Uterus (tissue), 4 donors: ENCODE measurements around the gene SPTB. TPM values are rescaled to one million over a fixed set of nuclear protein-coding genes. Genes with fewer than 3 reads are reported as not detected.

Experiments used
- DNase-seq, 2 donors: peaks; one replicate each; pipeline ENCODE4 v3.0.0-alpha.2; 2019 to 2020
- H3K27ac ChIP-seq, 2 donors: fragments of 200-600 bp; sonication (generic); 1 replicate in 1 of 2; 2 replicates in 1 of 2; pipeline ENCODE4 v1.5.1; 2016 to 2018
- H3K27me3 ChIP-seq, 2 donors: fragments of 200-600 bp; sonication (generic); one replicate each; pipeline ENCODE4 v1.5.1; 2018 to 2019; ENCODE audit warnings: control low read depth in 1 of 2
- H3K36me3 ChIP-seq, 2 donors: fragments of 200-600 bp; sonication (generic); one replicate each; pipeline ENCODE4 v1.5.1; 2019; ENCODE audit warnings: control low read depth in 1 of 2
- H3K4me1 ChIP-seq, 2 donors: fragments of 200-600 bp; sonication (generic); one replicate each; pipeline ENCODE4 v1.5.1; 2018 to 2019; ENCODE audit warnings: control low read depth in 1 of 2
- H3K4me3 ChIP-seq, 2 donors: fragments of 200-600 bp; sonication (generic); 1 replicate in 1 of 2; 2 replicates in 1 of 2; pipeline ENCODE4 v1.5.1; 2018 to 2019; ENCODE audit warnings: mild to moderate bottlenecking in 1 of 2
- H3K9me3 ChIP-seq, 2 donors: fragments of 200-600 bp; sonication (generic); one replicate each; pipeline ENCODE4 v1.5.1; 2019; ENCODE audit warnings: control low read depth in 1 of 2
- POLR2A ChIP-seq, 2 donors: fragments of 450-650 bp; IDR thresholded peaks; one replicate each; pipeline ENCODE4 v1.6.1; 2016; ENCODE audit warnings: antibody characterized with exemption in 2 of 2, mild to moderate bottlenecking in 1 of 2, moderate library complexity in 1 of 2
- intact Hi-C: fragments of 100-400 bp; cut with DNase I; formaldehyde crosslinking; loops from one replicate; pipeline ENCODE4 v1.15.1; 2023; ENCODE audit warnings: low total_unique reads
- total RNA-seq, 4 donors: library from RNA; depleted of rRNA in 3 of 4; stranded (reverse); fragments of >200 nt in 3 of 4; gene quantifications; one replicate each; pipeline versions ENCODE4 v1.1.0 to v1.2.4, GENCODE V29; 2014 to 2023
- TF ChIP-seq, protein P1 (sequence below), 4 experiments: fragments of 200-600 bp in 2 of 4; fragments of 450-650 bp in 2 of 4; sonication (generic) in 2 of 4; IDR thresholded peaks; one replicate each; pipeline ENCODE4 v1.5.1; 2016 to 2019; ENCODE audit warnings: antibody characterized with exemption in 4 of 4, mild to moderate bottlenecking in 2 of 4, moderate library complexity in 1 of 4
- donor health status: DM: yes; HTN: yes; CAD: no.

SPTB gene
- total RNA-seq, 4 donors from 2014 or later: 1.0 to 5.4 (median 4.6) TPM; not detected in 1

DNA sequence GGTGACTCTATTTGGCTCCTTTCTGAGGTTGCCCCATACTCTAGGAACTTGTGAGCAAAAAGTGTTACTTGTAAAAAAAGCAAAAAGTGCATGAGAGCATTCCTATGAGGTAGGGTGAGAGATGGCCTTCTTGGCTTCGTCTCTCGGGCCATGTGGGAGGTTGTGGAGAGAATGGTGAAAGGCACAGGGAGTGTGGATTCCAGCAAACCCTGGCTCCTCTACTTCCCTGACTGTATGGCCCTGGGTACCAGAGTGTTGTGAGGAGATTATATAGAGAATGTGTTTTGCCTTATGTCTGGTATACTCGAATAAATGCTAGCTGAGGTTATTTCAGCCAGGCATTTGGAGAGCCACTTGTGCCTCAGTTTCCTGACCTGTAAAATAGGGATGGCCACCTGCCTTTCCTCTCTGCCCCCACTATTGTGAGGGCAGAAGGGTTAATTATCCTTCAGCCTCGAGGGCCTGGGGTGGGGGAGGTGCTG is 164.5 kb downstream of the SPTB start:
- Histone ChIP-seq H3K36me3 (no peaks in the 10 kb centered on the region), H3K27ac (peak overlapping the region; percentile 77 to 86), H3K4me3 (peak overlapping the region in 1 of 2 donors; percentile 25), H3K9me3 (no peaks in the 10 kb centered on the region), H3K27me3 (no peaks in the 10 kb centered on the region), H3K4me1 (peaks cover 7 to 19% of the 10 kb centered on the region in 2 donors)
- intact Hi-C loops: no loop called here
- no peak for TF ChIP-seq POLR2A (IDR thresholded peaks at IDR 0.05)
- TF ChIP-seq, protein P1, sequence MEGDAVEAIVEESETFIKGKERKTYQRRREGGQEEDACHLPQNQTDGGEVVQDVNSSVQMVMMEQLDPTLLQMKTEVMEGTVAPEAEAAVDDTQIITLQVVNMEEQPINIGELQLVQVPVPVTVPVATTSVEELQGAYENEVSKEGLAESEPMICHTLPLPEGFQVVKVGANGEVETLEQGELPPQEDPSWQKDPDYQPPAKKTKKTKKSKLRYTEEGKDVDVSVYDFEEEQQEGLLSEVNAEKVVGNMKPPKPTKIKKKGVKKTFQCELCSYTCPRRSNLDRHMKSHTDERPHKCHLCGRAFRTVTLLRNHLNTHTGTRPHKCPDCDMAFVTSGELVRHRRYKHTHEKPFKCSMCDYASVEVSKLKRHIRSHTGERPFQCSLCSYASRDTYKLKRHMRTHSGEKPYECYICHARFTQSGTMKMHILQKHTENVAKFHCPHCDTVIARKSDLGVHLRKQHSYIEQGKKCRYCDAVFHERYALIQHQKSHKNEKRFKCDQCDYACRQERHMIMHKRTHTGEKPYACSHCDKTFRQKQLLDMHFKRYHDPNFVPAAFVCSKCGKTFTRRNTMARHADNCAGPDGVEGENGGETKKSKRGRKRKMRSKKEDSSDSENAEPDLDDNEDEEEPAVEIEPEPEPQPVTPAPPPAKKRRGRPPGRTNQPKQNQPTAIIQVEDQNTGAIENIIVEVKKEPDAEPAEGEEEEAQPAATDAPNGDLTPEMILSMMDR (IDR thresholded peaks at IDR 0.05): no peak
- peak in 1 of 2 donors; percentile 20 for DNase-seq

DNA sequence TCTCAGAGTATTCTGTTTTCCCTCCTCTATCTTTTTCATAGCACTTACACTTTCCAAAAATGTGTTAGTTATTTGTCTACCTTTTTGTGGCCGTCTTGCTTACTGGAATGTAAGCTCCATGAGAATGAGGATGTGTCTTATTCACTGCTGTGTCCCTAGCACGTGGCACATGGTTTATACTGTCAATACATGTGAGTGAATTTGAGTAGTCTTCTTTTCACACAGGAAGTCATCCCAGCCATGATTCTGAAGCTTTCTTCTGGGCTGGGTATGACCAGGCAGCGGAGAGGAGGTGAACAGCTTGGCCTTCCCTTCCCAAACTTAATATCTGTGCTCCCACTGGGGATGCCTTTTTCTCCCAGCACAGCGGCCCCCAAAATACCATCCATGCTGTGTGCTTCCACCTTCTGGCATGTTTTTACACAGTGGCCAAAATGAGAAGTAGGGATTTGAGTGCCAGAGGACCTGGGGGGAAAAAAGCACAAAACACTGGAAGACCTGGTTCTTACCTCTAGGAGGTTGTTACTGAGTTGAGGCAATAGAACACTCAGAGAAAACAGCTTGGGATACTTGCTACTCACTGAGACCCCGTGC is 165.2 kb downstream of the SPTB start:
- H3K4me1 ChIP-seq: peaks cover 8 to 12% of the 10 kb centered on the region in 2 donors
- no peaks in the 10 kb centered on the region for H3K36me3 ChIP-seq

DNA sequence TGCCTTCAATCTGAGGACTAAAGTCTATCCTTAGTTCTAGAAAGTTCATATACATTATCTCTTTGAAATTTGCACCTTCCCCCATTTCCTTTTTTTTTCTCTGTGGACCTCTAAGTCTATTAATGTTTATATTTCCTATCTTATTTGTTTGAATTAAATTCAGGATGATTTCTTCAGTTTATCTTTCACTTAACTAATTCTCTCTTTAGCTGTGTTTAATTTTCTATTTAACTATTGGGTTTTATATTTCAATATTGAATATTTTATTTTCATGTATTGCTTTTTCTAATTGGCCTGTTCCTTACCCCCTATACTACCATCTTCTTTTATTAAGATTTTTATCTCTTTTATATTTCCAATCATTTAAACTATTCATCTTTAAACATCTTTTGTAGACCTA is 166.0 kb downstream of the SPTB start:
- no peak overlapping the region for H3K27ac ChIP-seq
- no peaks in the 10 kb centered on the region for H3K27me3 ChIP-seq
- no peak for DNase-seq
- H3K4me3 ChIP-seq: no peak overlapping the region
- no peaks in the 10 kb centered on the region for H3K36me3 ChIP-seq
- peaks cover 5 to 14% of the 10 kb centered on the region in 2 donors for H3K4me1 ChIP-seq
- TF ChIP-seq, protein P1 (IDR thresholded peaks at IDR 0.05): no peak
- no peak for TF ChIP-seq POLR2A (IDR thresholded peaks at IDR 0.05)
- H3K9me3 ChIP-seq: no peaks in the 10 kb centered on the region
- intact Hi-C loops: no loop called here

More for the DNA sequence above, 165.2 kb downstream of the SPTB start:
- intact Hi-C loops: no loop called here
- no peak overlapping the region for H3K4me3 ChIP-seq
- peak overlapping the region; percentile 77 to 86 for H3K27ac ChIP-seq
- peak in 1 of 2 donors; percentile 4 for DNase-seq
- TF ChIP-seq, protein P1 (IDR thresholded peaks at IDR 0.05): no peak
- TF ChIP-seq POLR2A (IDR thresholded peaks at IDR 0.05): no peak
- H3K9me3 ChIP-seq: no peaks in the 10 kb centered on the region
- no peaks in the 10 kb centered on the region for H3K27me3 ChIP-seq

DNA sequence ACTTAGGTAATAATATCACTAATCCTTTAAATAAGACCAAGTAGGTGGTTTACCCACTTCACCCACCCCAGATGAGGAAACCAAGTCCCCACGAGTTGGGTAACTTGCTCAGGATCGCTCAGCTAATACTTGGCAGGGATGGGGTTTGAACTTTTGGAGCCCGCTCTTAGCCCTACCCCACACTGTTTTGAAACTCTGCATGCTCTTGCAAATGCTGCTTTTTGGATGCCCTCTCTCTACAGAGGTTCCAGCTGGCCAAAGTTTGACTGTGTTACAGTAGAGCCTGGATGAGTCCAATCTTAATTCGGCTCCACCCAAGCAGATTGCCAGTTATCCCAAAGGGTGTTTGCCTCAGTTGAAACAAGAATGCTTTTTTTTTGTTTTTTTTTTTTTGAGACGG is 168.7 kb downstream of the SPTB start:
- Histone ChIP-seq H3K4me1 (peaks cover 9 to 14% of the 10 kb centered on the region in 2 donors), H3K4me3 (no peak overlapping the region), H3K9me3 (no peaks in the 10 kb centered on the region), H3K27me3 (no peaks in the 10 kb centered on the region), H3K27ac (peak overlapping the region; percentile 73 to 94), H3K36me3 (no peaks in the 10 kb centered on the region)
- TF ChIP-seq, protein P1 (IDR thresholded peaks at IDR 0.05): no peak
- TF ChIP-seq POLR2A (IDR thresholded peaks at IDR 0.05): no peak
- DNase-seq: peak in 1 of 2 donors; percentile 54
- intact Hi-C loops: no loop called here

DNA sequence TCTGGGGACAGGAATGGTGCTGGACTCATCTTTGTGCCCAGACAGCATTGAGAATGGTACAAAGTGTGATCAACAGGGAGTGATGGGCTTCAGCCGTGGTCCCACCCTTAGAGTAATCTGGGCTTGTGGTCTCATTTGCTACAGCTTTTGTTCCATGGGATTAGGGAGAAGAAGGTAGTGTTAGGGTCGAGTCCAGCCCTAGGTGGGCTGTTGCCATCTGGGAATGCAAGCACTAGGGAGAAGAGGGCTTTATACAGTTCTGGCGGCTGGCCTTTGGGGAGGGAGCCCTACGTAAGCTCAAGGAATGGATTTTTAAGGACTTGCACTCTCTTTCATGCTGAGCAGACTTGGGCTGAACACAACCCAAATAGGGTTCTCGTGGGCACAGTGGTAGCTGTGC is 170.6 kb downstream of the SPTB start:
- Histone ChIP-seq H3K27me3 (no peaks in the 10 kb centered on the region), H3K9me3 (no peaks in the 10 kb centered on the region), H3K4me3 (no peak overlapping the region), H3K4me1 (peaks cover 9 to 14% of the 10 kb centered on the region in 2 donors), H3K27ac (peak overlapping the region; percentile 94), H3K36me3 (no peaks in the 10 kb centered on the region)
- intact Hi-C loops: no loop called here
- DNase-seq: no peak
- TF ChIP-seq, protein P1 (IDR thresholded peaks at IDR 0.05): no peak
- TF ChIP-seq POLR2A (IDR thresholded peaks at IDR 0.05): no peak
